ENCODE data around the gene IFRD2.

DNA sequence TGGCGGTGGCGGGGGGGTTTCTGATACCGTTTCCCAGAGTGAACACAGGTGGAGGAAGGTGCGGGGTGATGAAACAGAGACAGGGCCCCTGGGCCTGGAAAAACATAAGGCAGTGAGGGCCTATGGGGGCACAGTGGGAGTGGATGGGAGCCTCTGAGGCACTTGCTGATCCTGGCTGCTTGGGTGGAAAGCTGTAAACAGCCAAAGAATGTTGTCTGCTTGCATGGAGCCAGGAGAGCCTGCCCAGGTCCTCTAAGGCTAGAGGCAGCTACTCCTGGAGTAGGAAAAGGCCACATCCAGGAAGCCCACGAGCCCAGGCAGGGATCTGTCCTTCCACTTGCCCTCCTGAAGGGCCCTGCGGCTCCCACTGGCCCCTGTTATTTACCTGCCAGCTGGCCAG, 26.2 kb downstream of the IFRD2 start:
- TF ChIP-seq, protein P1, sequence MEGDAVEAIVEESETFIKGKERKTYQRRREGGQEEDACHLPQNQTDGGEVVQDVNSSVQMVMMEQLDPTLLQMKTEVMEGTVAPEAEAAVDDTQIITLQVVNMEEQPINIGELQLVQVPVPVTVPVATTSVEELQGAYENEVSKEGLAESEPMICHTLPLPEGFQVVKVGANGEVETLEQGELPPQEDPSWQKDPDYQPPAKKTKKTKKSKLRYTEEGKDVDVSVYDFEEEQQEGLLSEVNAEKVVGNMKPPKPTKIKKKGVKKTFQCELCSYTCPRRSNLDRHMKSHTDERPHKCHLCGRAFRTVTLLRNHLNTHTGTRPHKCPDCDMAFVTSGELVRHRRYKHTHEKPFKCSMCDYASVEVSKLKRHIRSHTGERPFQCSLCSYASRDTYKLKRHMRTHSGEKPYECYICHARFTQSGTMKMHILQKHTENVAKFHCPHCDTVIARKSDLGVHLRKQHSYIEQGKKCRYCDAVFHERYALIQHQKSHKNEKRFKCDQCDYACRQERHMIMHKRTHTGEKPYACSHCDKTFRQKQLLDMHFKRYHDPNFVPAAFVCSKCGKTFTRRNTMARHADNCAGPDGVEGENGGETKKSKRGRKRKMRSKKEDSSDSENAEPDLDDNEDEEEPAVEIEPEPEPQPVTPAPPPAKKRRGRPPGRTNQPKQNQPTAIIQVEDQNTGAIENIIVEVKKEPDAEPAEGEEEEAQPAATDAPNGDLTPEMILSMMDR (IDR thresholded peaks at IDR 0.05): no peak
- TF ChIP-seq SIN3A (IDR thresholded peaks at IDR 0.05; ENCODE audit: borderline replicate concordance, insufficient read depth, low read depth, low read length) (no peak), POLR2AphosphoS5 (IDR thresholded peaks at IDR 0.05; ENCODE audit: low read depth, low read length) (no peak)
- TF ChIP-seq, protein P2, sequence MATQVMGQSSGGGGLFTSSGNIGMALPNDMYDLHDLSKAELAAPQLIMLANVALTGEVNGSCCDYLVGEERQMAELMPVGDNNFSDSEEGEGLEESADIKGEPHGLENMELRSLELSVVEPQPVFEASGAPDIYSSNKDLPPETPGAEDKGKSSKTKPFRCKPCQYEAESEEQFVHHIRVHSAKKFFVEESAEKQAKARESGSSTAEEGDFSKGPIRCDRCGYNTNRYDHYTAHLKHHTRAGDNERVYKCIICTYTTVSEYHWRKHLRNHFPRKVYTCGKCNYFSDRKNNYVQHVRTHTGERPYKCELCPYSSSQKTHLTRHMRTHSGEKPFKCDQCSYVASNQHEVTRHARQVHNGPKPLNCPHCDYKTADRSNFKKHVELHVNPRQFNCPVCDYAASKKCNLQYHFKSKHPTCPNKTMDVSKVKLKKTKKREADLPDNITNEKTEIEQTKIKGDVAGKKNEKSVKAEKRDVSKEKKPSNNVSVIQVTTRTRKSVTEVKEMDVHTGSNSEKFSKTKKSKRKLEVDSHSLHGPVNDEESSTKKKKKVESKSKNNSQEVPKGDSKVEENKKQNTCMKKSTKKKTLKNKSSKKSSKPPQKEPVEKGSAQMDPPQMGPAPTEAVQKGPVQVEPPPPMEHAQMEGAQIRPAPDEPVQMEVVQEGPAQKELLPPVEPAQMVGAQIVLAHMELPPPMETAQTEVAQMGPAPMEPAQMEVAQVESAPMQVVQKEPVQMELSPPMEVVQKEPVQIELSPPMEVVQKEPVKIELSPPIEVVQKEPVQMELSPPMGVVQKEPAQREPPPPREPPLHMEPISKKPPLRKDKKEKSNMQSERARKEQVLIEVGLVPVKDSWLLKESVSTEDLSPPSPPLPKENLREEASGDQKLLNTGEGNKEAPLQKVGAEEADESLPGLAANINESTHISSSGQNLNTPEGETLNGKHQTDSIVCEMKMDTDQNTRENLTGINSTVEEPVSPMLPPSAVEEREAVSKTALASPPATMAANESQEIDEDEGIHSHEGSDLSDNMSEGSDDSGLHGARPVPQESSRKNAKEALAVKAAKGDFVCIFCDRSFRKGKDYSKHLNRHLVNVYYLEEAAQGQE (IDR thresholded peaks at IDR 0.05; ENCODE audit: insufficient read depth in 1 of 2, low read depth in 2 of 2, low read length in 1 of 2): no peak

Data from Panc1 (cell line).